Stimulated activated CD4-positive, alpha-beta T cell treated with anti-CD3 and anti-CD28 coated beads, Interleukin-4, amount 100 ng/mL, for 4 hours (primary cell): ENCODE results near the gene RPS29.
"Not testable (repeated sequence)": the region's sequence is repeated elsewhere in the genome, so short reads cannot be mapped to it uniquely, and the experiment has no call there.

Experiments
- DNase-seq, 2 experiments: peaks; one replicate each; pipeline ENCODE4 v3.0.0-alpha.2; 2020

The RPS29 gene

GRCh38 chr14:49585803-49586672 lies at the start of gene RPS29:
TSS of gene RPS29 (minus strand) at chr14:49586380. CDS start at chr14:49586346, 34 bp downstream.
- peak; percentile 94 to 98 for DNase-seq

- peak; percentile 57 to 60 for DNase-seq
These were observed 48.6 kb upstream of the RPS29 start, which contains the start of gene DNAAF2 for GRCh38 chr14:49634547-49635334. TSS of gene DNAAF2 (minus strand) at chr14:49635244. CDS start at chr14:49635149, 95 bp downstream.

GRCh38 chr14:49633640-49634546 lies 47.7 kb upstream of the RPS29 start:
- DNase-seq, result peak; percentile 95

- no peak for DNase-seq
These were observed 38.0 kb upstream of the RPS29 start for GRCh38 chr14:49623941-49624839.

GRCh38 chr14:49623387-49623786 lies 37.2 kb upstream of the RPS29 start:
- no peak for DNase-seq

GRCh38 chr14:49622022-49622607 lies 35.9 kb upstream of the RPS29 start:
- no peak for DNase-seq

- DNase-seq, result peak; percentile 43 to 57
These were observed 35.1 kb upstream of the RPS29 start for GRCh38 chr14:49621114-49621881.

GRCh38 chr14:49620182-49621113 lies 34.3 kb upstream of the RPS29 start, which contains the start of the genes MGAT2 and RPL36AL:
TSS of gene MGAT2 (plus strand) at chr14:49620799. CDS start at chr14:49621269, 470 bp downstream.
TSS of gene RPL36AL (minus strand) at chr14:49620626. CDS start at chr14:49619104, 1,522 bp downstream.
- peak; percentile 90 to 93 for DNase-seq

GRCh38 chr14:49619730-49620129 lies 33.5 kb upstream of the RPS29 start:
- no peak for DNase-seq

GRCh38 chr14:49619273-49619672 lies 33.1 kb upstream of the RPS29 start:
- DNase-seq, result not testable (repeated sequence)

GRCh38 chr14:49617852-49618519 lies 31.8 kb upstream of the RPS29 start:
- DNase-seq, result no peak

GRCh38 chr14:49615776-49616175 lies 29.6 kb upstream of the RPS29 start:
- no peak for DNase-seq

- DNase-seq, result no peak
These were observed 28.0 kb upstream of the RPS29 start for GRCh38 chr14:49614196-49614595.

GRCh38 chr14:49612671-49613070 lies 26.5 kb upstream of the RPS29 start:
- DNase-seq, result no peak

GRCh38 chr14:49612251-49612650 lies 26.1 kb upstream of the RPS29 start:
- no peak for DNase-seq

GRCh38 chr14:49607583-49607982 lies 21.4 kb upstream of the RPS29 start:
- DNase-seq, result no peak

- peak; percentile 77 to 84 for DNase-seq
These were observed 12.5 kb upstream of the RPS29 start, which contains the start of gene LRR1 for GRCh38 chr14:49598485-49599300. TSS of gene LRR1 (plus strand) at chr14:49598940. CDS start at chr14:49599021, 81 bp downstream.
